Heart right ventricle (tissue), 16 donors: ENCODE measurements around the gene YY1. TPM values are rescaled to one million over a fixed set of nuclear protein-coding genes. Genes with fewer than 3 reads are reported as not detected.

ENCODE experiments used
- ATAC-seq, 8 donors: fragments of 200-7000 bp; cut with Tn5 transposase; one replicate each; pipeline ENCODE4 v1.9.1; 2020; ENCODE audit warnings: mild to moderate bottlenecking in 8 of 8, moderate library complexity in 8 of 8, moderate number of reproducible peaks in 1 of 8
- DNase-seq, 2 donors: peaks; one replicate each; pipeline ENCODE4 v3.0.0-alpha.2; 2020
- H3K27ac ChIP-seq, 10 donors: fragments of 200-600 bp; sonication (generic) in 2 of 10; one replicate each; pipeline versions ENCODE4 v1.5.0 to v1.8.0; 2020 to 2022; ENCODE audit warnings: mild to moderate bottlenecking in 3 of 10
- H3K27me3 ChIP-seq, 7 donors: fragments of 200-600 bp; one replicate each; pipeline ENCODE4 v1.8.0; 2021 to 2022; ENCODE audit warnings: mild to moderate bottlenecking in 2 of 7
- H3K36me3 ChIP-seq, 9 donors: fragments of 200-600 bp; sonication (generic) in 1 of 9; one replicate each; pipeline versions ENCODE4 v1.5.0 to v1.8.0; 2020 to 2022; ENCODE audit warnings: mild to moderate bottlenecking in 2 of 9
- H3K4me1 ChIP-seq, 9 donors: fragments of 200-600 bp; sonication (generic) in 1 of 9; one replicate each; pipeline versions ENCODE4 v1.5.0 to v1.8.0; 2020 to 2022; ENCODE audit warnings: mild to moderate bottlenecking in 4 of 9
- H3K4me3 ChIP-seq, 10 donors: fragments of 200-600 bp; sonication (generic) in 2 of 10; one replicate each; pipeline versions ENCODE4 v1.5.0 to v1.8.0; 2020 to 2022; ENCODE audit warnings: mild to moderate bottlenecking in 7 of 10, moderate library complexity in 2 of 10
- H3K9me3 ChIP-seq, 11 donors: fragments of 200-600 bp in 10 of 11; sonication (generic) in 2 of 11; one replicate each; pipeline versions ENCODE4 v1.5.0 to v1.8.0; 2013 to 2022; ENCODE audit warnings: mild to moderate bottlenecking in 2 of 11, control low read depth in 1 of 11, moderate library complexity in 1 of 11
- CTCF ChIP-seq, 9 donors: fragments of 200-600 bp; sonication (generic) in 2 of 9; IDR thresholded peaks; one replicate each; pipeline versions ENCODE4 v1.5.0 to v1.8.0; 2021 to 2022; ENCODE audit warnings: antibody characterized with exemption in 9 of 9, mild to moderate bottlenecking in 5 of 9, moderate library complexity in 1 of 9
- WGBS, 2 donors: extraction: QIAGEN DNeasy Blood & Tissue Kit; methylation state at CpG; one replicate each; pipeline ENCODE4 v1.1.7; 2013; ENCODE audit warnings: inconsistent platforms in 1 of 2; 5-methylcytosine and 5-hydroxymethylcytosine counted together
- intact Hi-C, 10 donors: fragments of 100-400 bp; cut with DNase I; formaldehyde crosslinking; loops; one replicate each; pipeline versions ENCODE4 v1.11.1 to v1.14.2; 2022
- polyA plus RNA-seq, 2 donors: library from polyadenylated mRNA; stranded (reverse); fragments of 200-250 nt; gene quantifications; one replicate each; pipeline ENCODE4 v1.2.3, GENCODE V29; 2013
- total RNA-seq, 10 donors: library from RNA; stranded (reverse); fragmentation: NEBNext Ultra II Directional in 3 of 10; extraction: Animal tissue kit (Norgen Biotek cat#: 25700) in 3 of 10; gene quantifications; one replicate each; pipeline versions ENCODE4 v1.2.1 to v1.2.4, GENCODE V29; 2021 to 2023
- donor health status: Arrhythmogenic right ventricular cardiomyopathy.
- donor health status: ischemic (EF 13 %, LVEDD 7.1; RV severe dilation, severe dysfunction).
- donor health status: healthy with polysubstance abuse.
- donor health status: DM: no; HTN: yes; CAD: no.
- donor health status: DM: no; HTN: no; CAD: no.
- donor health status: ischemic (EF 25% LVEDD 6.9; RV normal size, moderate dysfunction).
- donor health status: ischemic (EF 25% LVEDD 5.7; RV mildly dilated, moderate dysfunction).
- donor health status: healthy.
- donor health status: DM: yes; HTN: yes; CAD: no.
- donor health status: Ischemic cardiomyopathy.
- donor health status: ischemic (EF 35%, LVEDD 5.7; RV mildly dilated, moderate dysfunction).
- donor health status: nonischemic (EF 11% LVEDD 7.7; RV severe dilation, severe dysfunction).
- donor health status: DM: yes; HTN: yes; CAD: no.
- donor health status: PGD.
- donor health status: ischemic (EF 29% LVEDD 5.4; RV normal size, mild dysfunction).
- donor health status: nonischemic (EF 23%, LVEDD 6.1; RV moderate dilation, normal function).

YY1 gene
- total and polyA plus RNA-seq, 12 donors: 17.6 to 58.3 (median 47.9) TPM

GRCh38 chr14:100305324-100306100, 66.6 kb downstream of the YY1 start:
- intact Hi-C loops: loop anchor here in 9 of 10 donors (2.0 to 10.0 kb wide), 5 partner anchors 63 to 72 kb away; partner anchors contain the start of gene WDR25 (in 8 of the 9)
- Histone ChIP-seq H3K27ac (peak overlapping the region; percentile 59 to 95 (median 90)), H3K27me3 (no peaks in the 10 kb centered on the region), H3K9me3 (no peaks in the 10 kb centered on the region), H3K4me3 (peak overlapping the region; percentile 65 to 99 (median 92)), H3K36me3 (no peaks in the 10 kb centered on the region), H3K4me1 (peaks cover 4 to 69% (median 45%) of the 10 kb centered on the region in 9 donors)
- WGBS, 2 donors: 0 to 1% methylated on average over 60 to 65 of the region's 65 CpGs
- no peak for TF ChIP-seq CTCF (IDR thresholded peaks at IDR 0.05)
- DNase-seq (peak; percentile 21 to 53), ATAC-seq (peak in 6 of 8 donors; percentile 1 to 17 (median 4))

- H3K9me3 ChIP-seq: no peaks in the 10 kb centered on the region
- H3K4me3 ChIP-seq: peak within 1 kb of the TSS; percentile 65 to 99 (median 92)
- no peak for TF ChIP-seq CTCF (IDR thresholded peaks at IDR 0.05)
- H3K4me1 ChIP-seq: peaks cover 4 to 69% (median 45%) of the 10 kb centered on the region in 9 donors
- 0 to 1% methylated on average over 112 to 131 of the region's 131 CpGs for WGBS, 2 donors
- intact Hi-C loops: loop anchor here in 9 of 10 donors (2.0 to 10.0 kb wide), 5 partner anchors 64 to 71 kb away; partner anchors contain the start of gene WDR25 (in 7 of the 9)
- peak within 1 kb of the TSS; percentile 84 to 95 (median 90) for H3K27ac ChIP-seq
- DNase-seq (peak; percentile 88 to 90), ATAC-seq (peak; percentile 87 to 94 (median 90))
- H3K27me3 ChIP-seq: no peaks in the 10 kb centered on the region
- no peaks in the 10 kb centered on the region for H3K36me3 ChIP-seq
These were observed 67.4 kb downstream of the YY1 start, which contains the start of gene SLC25A29 for GRCh38 chr14:100306101-100306997. SLC25A29 (minus strand) TSS chr14:100306444; CDS start chr14:100306232, 212 bp downstream.

DNA sequence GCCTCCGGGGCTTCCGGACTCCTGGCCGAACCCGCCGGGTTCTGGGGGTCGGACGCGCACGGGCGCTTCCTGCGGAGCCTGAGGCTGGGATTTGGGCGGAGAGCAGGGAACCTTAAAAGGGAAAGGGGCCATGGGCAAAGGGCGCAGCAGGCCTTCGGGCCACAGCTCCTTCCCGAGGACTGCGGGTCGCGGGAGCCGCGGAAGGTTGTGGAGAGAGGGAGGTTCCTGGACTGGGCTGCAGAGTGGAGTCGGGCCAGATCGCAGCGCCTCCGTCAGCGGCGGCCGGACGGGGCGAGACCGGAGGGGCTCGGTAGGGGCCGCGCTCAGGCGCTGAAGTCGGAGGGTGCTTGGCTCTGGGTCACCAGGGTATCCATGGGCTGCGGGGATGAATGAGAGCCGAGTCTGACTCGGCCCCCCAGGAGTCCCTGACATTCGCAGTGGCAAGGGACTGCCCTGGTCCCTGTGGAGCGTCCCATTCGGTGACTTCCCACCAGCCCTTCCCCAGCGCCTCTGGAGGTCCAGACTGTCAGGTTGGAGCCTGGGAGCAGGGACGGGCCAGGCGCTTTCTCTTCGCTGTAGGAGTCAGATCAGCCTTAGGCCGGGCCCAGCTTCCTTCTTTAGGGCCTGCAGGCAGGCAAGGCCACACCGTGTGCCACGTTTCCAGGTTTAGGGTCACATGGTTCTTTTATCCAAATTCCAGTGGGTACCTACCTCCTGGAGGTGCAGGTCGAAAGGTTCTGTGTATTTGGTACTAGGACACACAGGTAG, 68.2 kb downstream of the YY1 start:
- intact Hi-C loops: loop anchor here in 9 of 10 donors (2.0 to 10.0 kb wide), 5 partner anchors 65 to 70 kb away; partner anchors contain the start of gene WDR25 (in 7 of the 9)
- DNase-seq: peak; percentile 26 to 38
- TF ChIP-seq CTCF (IDR thresholded peaks at IDR 0.05): no peak
- WGBS, 2 donors: 5 to 6% methylated on average over 41 to 49 of the region's 49 CpGs
- Histone ChIP-seq H3K36me3 (no peaks in the 10 kb centered on the region), H3K27me3 (no peaks in the 10 kb centered on the region), H3K27ac (peak overlapping the region; percentile 84 to 95 (median 90)), H3K4me1 (peaks cover 4 to 69% (median 45%) of the 10 kb centered on the region in 9 donors), H3K9me3 (no peaks in the 10 kb centered on the region), H3K4me3 (peak overlapping the region; percentile 65 to 99 (median 92))
- ATAC-seq: peak; percentile 8 to 45 (median 30)
